GM18870 (cell line): Measurements from ENCODE around the gene KCNH5.
"Not testable (repeated sequence)": the region's sequence is repeated elsewhere in the genome, so short reads cannot be mapped to it uniquely, and the experiment has no call there.

Experiments used
- ATAC-seq: cut with Tn5 transposase; IDR thresholded peaks from one replicate; pipeline ENCODE4 v1.9.1; 2021; ENCODE audit warnings: moderate library complexity; ENCODE audit not compliant: unreplicated experiment

Gene KCNH5

DNA sequence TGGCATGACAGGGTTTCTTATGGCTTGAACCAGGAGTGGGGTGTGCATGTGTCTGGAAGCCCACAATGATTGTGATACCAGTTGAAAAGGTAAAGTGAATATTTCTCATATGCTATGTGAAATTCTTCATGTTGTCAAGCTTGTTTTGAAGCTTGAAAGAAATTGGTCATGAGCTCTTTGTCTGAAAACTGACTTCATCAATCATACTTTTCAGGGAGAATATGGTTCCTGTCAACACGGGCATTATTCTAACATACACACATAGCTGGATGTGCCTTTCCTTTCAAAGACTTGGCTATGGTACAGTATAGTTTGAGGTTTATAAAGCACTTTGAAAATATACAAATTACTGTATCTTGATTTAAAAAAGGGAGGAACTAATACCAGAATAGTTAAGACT, 158.8 kb downstream of the KCNH5 start:
- ATAC-seq = no peak

- ATAC-seq = no peak
These were observed 159.8 kb downstream of the KCNH5 start for GRCh38 chr14:62885451-62885850.

GRCh38 chr14:62882967-62883366, 162.3 kb downstream of the KCNH5 start:
- ATAC-seq = no peak

DNA sequence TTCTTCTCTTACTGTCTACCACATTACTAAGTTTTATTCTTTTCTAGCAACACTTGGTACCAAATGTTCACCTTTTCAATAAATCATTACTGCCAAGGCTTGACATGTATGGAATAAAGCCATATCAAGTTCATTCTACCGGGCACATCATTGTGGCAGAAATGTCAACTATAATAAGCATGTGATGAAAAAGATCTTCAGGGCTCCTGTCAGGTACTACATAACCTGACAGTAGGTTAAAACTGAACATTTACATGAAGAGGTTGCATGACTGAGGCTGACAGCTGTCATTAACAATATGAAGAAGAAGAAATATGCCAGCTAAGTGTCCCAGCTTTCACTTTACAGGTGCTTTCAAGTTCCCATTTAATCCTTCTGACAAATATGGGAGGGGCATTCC, 178.9 kb downstream of the KCNH5 start:
- ATAC-seq = no peak

- ATAC-seq = no peak
These were observed 180.7 kb downstream of the KCNH5 start for GRCh38 chr14:62864588-62864987.

DNA sequence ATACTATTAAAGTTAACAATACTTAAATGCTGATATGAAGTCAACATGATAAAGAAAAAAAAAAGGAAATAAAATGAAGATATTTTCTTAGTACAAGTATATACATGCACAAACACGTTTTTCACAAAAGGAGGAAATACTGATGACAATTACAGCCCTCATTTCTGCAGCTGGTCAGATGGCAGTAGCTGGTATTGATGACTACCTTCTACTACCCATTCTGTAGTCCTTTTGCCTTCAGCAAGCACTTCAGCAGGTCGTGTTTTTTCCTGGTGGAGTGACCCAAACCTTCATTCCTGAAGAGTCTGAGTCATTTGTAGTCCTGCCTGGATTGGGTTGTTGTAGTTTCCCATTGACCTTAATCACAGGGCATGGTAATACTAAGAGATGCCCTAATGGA, 187.2 kb downstream of the KCNH5 start:
- ATAC-seq = not testable (repeated sequence)

- no peak for ATAC-seq
These were observed 190.3 kb downstream of the KCNH5 start for GRCh38 chr14:62854951-62855350.

DNA sequence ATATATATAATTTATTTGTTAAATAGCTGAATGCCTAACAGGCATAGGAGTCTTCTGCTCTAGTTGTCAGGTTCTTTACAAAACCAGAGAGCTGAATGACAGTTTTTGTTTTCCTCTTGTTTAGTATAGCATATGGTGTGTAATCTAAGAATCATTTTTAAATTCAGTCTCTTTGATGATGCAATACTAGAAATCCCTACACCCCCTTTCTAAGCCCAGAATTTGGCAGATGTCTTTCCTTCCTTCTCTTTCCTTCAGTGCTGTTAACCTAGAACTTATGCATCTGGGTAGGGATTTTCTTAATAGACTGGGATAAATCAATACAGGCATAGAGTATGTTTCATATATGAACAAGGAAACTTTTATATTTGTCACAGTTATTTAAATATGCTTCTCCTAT, 198.1 kb downstream of the KCNH5 start:
- no peak for ATAC-seq

GRCh38 chr14:62844546-62844945, 200.7 kb downstream of the KCNH5 start:
- ATAC-seq = no peak

GRCh38 chr14:62824086-62824485, 221.2 kb downstream of the KCNH5 start:
- ATAC-seq = no peak

GRCh38 chr14:62819931-62820330, 225.3 kb downstream of the KCNH5 start:
- ATAC-seq = no peak

DNA sequence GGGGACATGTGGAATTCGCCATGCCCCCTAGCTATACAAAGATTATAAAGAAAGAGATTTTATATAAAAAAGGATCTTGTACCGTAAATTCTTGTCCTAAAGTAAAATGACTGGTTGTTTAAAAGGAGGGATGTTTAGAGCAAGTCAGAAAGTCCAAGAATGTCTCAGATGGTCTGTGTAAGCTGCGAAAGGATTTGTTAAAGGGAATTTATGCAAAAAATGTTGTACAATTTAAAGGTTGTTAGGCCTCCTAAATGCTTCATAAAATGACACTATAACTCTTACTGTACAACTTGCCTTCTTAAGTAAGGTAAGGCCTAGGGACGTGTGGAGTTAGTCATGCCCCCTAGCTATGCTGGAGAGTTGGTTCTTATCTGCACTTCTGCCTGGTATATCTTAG, 237.6 kb downstream of the KCNH5 start:
- ATAC-seq = no peak

DNA sequence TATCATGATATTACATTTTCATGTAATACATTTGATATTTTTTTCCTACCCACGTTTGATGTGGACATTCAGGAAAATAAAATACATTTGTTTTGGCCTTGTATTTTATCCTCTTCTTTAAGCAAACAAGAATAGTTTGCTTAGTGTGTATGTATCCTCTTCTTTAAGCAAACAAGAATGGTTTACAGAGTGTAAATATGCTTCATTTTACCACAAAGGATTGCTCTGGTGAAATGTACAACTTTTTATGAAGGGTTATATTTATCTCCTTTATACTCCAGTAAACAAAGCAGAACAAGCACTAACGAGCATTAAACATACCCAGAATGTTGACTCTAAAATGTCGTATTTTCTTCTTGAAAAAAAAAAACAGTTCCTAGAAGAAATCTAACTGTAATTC, 244.7 kb downstream of the KCNH5 start:
- no peak for ATAC-seq

DNA sequence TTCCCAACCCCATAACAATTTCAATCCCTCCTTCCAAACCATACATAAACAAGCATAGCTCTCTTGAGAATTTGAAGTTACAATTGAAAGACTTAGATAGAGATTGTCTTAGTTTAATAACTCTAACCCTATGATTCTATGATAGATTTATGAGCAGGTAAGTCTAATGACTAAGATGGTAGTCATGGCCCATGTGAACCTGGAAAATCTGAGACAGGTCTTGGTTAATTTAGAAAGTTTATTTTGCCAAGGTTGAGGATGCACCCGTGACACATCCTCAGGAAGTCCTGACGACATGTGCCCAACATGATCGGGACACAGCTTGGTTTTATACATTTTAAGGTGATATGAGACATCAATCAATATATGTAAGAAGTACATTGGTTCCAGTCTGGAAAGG, 248.8 kb downstream of the KCNH5 start:
- no peak for ATAC-seq

- no peak for ATAC-seq
These were observed 252.7 kb downstream of the KCNH5 start for GRCh38 chr14:62792578-62792977.

DNA sequence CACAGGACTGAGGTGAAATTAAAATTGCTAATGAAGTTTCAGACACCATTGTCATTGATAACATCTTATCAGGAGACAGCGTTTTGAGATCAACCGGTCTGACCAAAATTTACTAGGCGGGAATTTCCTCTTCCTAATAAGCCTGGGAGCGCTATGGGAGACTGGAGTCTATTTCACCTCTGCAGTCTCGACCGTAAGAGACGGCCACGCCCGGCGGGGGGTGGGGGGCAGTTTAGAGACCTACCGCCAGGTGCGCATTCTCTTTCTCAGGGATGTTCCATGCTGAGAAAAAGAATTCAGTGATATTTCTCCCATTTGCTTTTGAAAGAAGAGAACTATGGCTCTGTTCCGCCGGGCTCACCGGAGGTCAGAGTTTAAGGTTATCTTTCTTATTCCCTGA, 263.9 kb downstream of the KCNH5 start:
- not testable (repeated sequence) for ATAC-seq

- ATAC-seq = no peak
These were observed 266.4 kb downstream of the KCNH5 start for GRCh38 chr14:62778852-62779251.

- ATAC-seq = no peak
These were observed 266.9 kb downstream of the KCNH5 start for GRCh38 chr14:62778310-62778709.

GRCh38 chr14:62777510-62777909, 267.7 kb downstream of the KCNH5 start:
- ATAC-seq = no peak

DNA sequence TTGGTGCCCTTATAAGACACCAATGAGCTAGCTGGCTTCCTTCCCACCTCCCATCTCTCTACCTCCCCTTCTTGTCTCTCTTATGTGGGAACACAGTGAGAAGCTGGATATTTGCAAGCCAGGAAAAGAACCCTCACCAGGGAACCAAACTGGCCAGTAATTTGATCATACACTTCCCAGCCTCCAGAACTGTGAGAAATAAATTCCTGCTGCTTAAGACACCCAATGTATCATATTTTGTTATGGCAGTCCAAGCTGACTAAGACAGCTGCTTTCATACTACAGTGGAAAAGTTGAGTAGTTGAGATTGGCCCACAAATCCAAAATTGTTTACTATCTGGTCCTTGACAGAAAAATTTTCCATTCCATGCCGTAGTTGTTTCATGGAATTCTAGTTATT, 269.0 kb downstream of the KCNH5 start:
- no peak for ATAC-seq

- ATAC-seq = no peak
These were observed 276.5 kb downstream of the KCNH5 start for GRCh38 chr14:62768753-62769152.

GRCh38 chr14:62763951-62764350, 281.3 kb downstream of the KCNH5 start:
- ATAC-seq = no peak

GRCh38 chr14:62759796-62760195, 285.5 kb downstream of the KCNH5 start:
- no peak for ATAC-seq

DNA sequence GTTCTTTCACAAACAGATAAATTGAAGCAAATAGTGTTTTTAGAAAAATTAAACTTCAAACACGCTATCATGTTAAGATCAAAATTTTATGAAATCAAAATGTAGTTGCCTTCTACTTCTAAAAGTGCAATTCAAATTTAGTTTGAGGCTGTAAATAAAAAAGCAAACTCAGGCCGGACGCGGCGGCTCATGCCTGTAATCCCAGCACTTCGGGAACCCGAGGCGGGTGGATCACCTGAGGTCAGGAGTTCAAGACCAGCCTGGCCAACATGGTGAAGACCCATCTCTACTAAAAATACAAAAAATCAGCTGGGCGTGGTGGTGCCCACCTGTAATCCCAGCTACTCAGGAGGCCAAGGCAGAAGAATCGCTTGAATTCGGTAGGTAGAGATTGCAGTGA, 298.4 kb downstream of the KCNH5 start:
- not testable (repeated sequence) for ATAC-seq
